Measurements from ENCODE around the gene MT1M.

The MT1M gene

GRCh38 chr16:56608876-56609462, 23.5 kb upstream of the MT1M start:
- H3K36me3 ChIP-seq (ENCODE audit: control insufficient read depth, insufficient read depth, low read length), result no peaks in the 10 kb centered on the region
- no peak overlapping the region for H3K9ac ChIP-seq (ENCODE audit: low read depth, low read length)
- H3K27me3 ChIP-seq (ENCODE audit: control insufficient read depth, insufficient read depth, low read length), result peaks cover 86% of the 10 kb centered on the region
- H3K4me1 ChIP-seq (ENCODE audit: control insufficient read depth, insufficient read depth, low read length), result peaks cover 32% of the 10 kb centered on the region
- H3K27ac ChIP-seq (ENCODE audit: low read depth, low read length), result no peak overlapping the region
- no peaks in the 10 kb centered on the region for H3K9me3 ChIP-seq (ENCODE audit: control insufficient read depth, insufficient read depth, low read length)
- H3K4me3 ChIP-seq (ENCODE audit: low read depth, low read length), result peak overlapping the region; percentile 65

- Histone ChIP-seq H3K36me3 (ENCODE audit: control insufficient read depth, insufficient read depth, low read length) (no peaks in the 10 kb centered on the region), H3K27ac (ENCODE audit: low read depth, low read length) (no peak overlapping the region), H3K9me3 (ENCODE audit: control insufficient read depth, insufficient read depth, low read length) (no peaks in the 10 kb centered on the region), H3K4me3 (ENCODE audit: low read depth, low read length) (peak overlapping the region; percentile 65; the same call in 1 of the 2 replicates), H3K4me1 (ENCODE audit: control insufficient read depth, insufficient read depth, low read length) (peaks cover 32% of the 10 kb centered on the region), H3K27me3 (ENCODE audit: control insufficient read depth, insufficient read depth, low read length) (peaks cover 92% of the 10 kb centered on the region), H3K9ac (ENCODE audit: low read depth, low read length) (no peak overlapping the region)
These were observed 23.0 kb upstream of the MT1M start for GRCh38 chr16:56609463-56609921.

DNA sequence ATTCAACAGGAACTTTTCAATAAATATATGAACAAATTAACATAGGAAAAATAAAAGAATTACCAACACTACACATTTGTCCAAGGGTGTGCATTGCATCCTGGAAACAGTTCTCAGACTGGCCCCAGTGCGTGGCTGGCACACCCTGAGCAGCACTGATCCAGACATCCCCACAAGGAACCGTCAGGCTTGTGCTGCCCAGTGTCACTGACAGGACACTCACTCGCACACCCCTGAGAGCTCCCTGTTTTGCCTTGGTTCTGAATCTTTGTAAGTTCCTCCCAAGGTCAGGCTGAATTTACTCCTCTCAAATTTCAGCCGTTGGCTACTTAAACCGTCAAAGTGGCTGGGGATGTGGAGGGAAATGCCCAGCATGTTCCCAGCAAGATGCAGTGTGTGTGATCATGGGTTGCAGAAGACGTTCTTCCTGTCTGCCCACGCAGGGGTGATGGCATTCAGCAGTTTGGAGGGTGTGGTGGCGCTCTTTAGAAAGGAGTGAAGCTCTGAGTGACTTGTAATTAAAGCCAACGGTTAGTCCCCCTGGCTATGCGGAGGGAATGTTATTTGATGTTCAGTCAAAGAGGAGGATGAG, 22.3 kb upstream of the MT1M start:
- Histone ChIP-seq H3K9ac (ENCODE audit: low read depth, low read length) (no peak overlapping the region), H3K9me3 (ENCODE audit: control insufficient read depth, insufficient read depth, low read length) (no peaks in the 10 kb centered on the region), H3K4me1 (ENCODE audit: control insufficient read depth, insufficient read depth, low read length) (peaks cover 32% of the 10 kb centered on the region), H3K4me3 (ENCODE audit: low read depth, low read length) (no peak overlapping the region), H3K27me3 (ENCODE audit: control insufficient read depth, insufficient read depth, low read length) (peaks cover 94% of the 10 kb centered on the region), H3K36me3 (ENCODE audit: control insufficient read depth, insufficient read depth, low read length) (no peaks in the 10 kb centered on the region), H3K27ac (ENCODE audit: low read depth, low read length) (peak overlapping the region; percentile 4)

DNA sequence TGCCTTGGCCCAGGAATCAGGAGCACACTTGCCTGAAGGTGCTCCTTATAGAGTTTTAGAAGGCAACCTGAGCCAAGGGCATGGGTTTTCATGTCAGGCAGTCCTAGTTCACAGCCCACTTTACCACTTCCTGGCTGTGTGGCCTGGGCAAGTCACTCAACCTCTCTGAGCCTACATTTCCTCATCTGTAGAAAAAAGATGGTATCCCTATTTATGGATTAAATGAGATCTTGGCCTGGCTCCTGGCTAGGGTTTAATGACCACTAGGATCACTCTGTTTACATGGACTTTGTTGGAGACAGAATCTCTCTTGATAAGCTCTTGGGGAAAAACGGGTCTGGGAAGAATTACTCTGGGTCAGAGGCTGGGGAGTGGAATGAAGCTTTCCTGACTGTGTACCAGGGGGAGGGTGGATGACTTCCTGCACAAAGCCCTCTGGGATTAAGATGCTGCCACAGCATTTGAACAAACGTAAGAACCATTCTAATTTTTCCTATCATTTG, 21.8 kb upstream of the MT1M start:
- no peaks in the 10 kb centered on the region for H3K9me3 ChIP-seq (ENCODE audit: control insufficient read depth, insufficient read depth, low read length)
- peaks cover 95% of the 10 kb centered on the region for H3K27me3 ChIP-seq (ENCODE audit: control insufficient read depth, insufficient read depth, low read length)
- H3K36me3 ChIP-seq (ENCODE audit: control insufficient read depth, insufficient read depth, low read length), result no peaks in the 10 kb centered on the region
- H3K9ac ChIP-seq (ENCODE audit: low read depth, low read length), result no peak overlapping the region
- H3K4me3 ChIP-seq (ENCODE audit: low read depth, low read length), result no peak overlapping the region
- H3K27ac ChIP-seq (ENCODE audit: low read depth, low read length), result no peak overlapping the region
- H3K4me1 ChIP-seq (ENCODE audit: control insufficient read depth, insufficient read depth, low read length), result peaks cover 32% of the 10 kb centered on the region

GRCh38 chr16:56611281-56611833, 21.1 kb upstream of the MT1M start:
- H3K4me3 ChIP-seq (ENCODE audit: low read depth, low read length), result no peak overlapping the region
- H3K9ac ChIP-seq (ENCODE audit: low read depth, low read length), result no peak overlapping the region
- no peaks in the 10 kb centered on the region for H3K36me3 ChIP-seq (ENCODE audit: control insufficient read depth, insufficient read depth, low read length)
- H3K4me1 ChIP-seq (ENCODE audit: control insufficient read depth, insufficient read depth, low read length), result peaks cover 32% of the 10 kb centered on the region
- no peak overlapping the region for H3K27ac ChIP-seq (ENCODE audit: low read depth, low read length)
- H3K27me3 ChIP-seq (ENCODE audit: control insufficient read depth, insufficient read depth, low read length), result peaks cover 95% of the 10 kb centered on the region
- no peaks in the 10 kb centered on the region for H3K9me3 ChIP-seq (ENCODE audit: control insufficient read depth, insufficient read depth, low read length)

DNA sequence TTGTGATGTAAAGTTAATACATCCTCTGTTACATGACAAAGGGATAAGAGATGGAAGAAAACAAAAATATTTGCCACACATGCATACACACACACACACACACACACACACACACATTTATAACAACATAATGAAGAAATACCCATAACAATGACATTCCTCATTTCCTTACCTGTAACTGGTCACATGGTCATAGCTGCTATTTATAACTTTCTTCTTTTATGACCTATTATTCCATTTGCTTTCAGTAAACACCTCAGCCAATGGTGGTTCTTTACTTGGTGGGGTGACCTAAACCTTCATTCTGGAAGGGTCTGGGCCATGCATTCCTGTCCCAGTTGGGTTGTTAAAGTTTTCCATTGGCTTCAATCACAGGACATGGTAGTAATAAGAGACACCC, 18.8 kb upstream of the MT1M start:
- Histone ChIP-seq H3K27ac (ENCODE audit: low read depth, low read length) (no peak overlapping the region), H3K4me3 (ENCODE audit: low read depth, low read length) (no peak overlapping the region), H3K36me3 (ENCODE audit: control insufficient read depth, insufficient read depth, low read length) (no peaks in the 10 kb centered on the region), H3K4me1 (ENCODE audit: control insufficient read depth, insufficient read depth, low read length) (peaks cover 31% of the 10 kb centered on the region), H3K9me3 (ENCODE audit: control insufficient read depth, insufficient read depth, low read length) (no peaks in the 10 kb centered on the region), H3K27me3 (ENCODE audit: control insufficient read depth, insufficient read depth, low read length) (peaks cover 95% of the 10 kb centered on the region), H3K9ac (ENCODE audit: low read depth, low read length) (no peak overlapping the region)

DNA sequence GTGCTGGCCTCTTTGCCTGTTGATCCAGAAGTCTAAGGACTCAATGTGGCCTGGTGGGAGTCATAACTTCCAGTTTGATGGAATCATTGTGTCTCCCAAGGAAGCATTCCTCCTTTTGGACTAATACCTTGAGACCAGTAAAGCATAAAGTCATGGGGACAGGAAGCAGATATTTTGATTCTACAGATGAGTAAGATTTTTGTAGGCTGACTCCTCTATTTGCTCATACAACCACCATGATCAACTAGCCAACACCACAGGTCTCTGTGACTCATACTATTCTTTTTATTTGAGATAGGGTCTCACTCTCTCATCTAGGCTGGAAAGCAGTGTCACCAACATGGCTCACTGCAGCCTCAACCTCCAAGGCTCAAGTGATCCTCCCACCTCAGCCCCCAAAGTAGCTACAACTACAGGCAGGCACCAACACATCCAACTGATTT, 17.9 kb upstream of the MT1M start:
- peaks cover 95% of the 10 kb centered on the region for H3K27me3 ChIP-seq (ENCODE audit: control insufficient read depth, insufficient read depth, low read length)
- H3K36me3 ChIP-seq (ENCODE audit: control insufficient read depth, insufficient read depth, low read length), result no peaks in the 10 kb centered on the region
- H3K4me1 ChIP-seq (ENCODE audit: control insufficient read depth, insufficient read depth, low read length), result peaks cover 22% of the 10 kb centered on the region
- H3K9me3 ChIP-seq (ENCODE audit: control insufficient read depth, insufficient read depth, low read length), result no peaks in the 10 kb centered on the region
- H3K4me3 ChIP-seq (ENCODE audit: low read depth, low read length), result no peak overlapping the region
- no peak overlapping the region for H3K27ac ChIP-seq (ENCODE audit: low read depth, low read length)
- H3K9ac ChIP-seq (ENCODE audit: low read depth, low read length), result no peak overlapping the region

DNA sequence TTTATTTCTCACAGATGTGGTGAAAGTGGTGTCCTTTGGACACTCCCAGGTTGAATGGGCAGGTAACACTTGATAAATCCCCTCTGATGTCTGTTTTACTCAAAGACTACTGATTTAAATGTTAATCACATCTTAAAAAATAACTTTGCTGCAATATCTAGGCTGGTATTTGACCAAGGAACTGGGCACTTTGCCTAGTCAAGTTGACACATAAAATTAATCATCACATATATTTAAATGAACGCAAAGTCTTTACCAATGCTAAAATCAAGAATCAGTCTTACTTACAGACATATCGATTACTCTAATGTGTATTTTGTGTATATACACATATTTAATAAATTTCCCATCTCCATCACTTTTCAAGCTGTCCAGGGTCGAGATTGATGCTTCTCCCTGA, 17.1 kb upstream of the MT1M start:
- H3K4me3 ChIP-seq (ENCODE audit: low read depth, low read length), result no peak overlapping the region
- H3K27me3 ChIP-seq (ENCODE audit: control insufficient read depth, insufficient read depth, low read length), result peaks cover 94% of the 10 kb centered on the region
- no peak overlapping the region for H3K27ac ChIP-seq (ENCODE audit: low read depth, low read length)
- no peak overlapping the region for H3K9ac ChIP-seq (ENCODE audit: low read depth, low read length)
- H3K9me3 ChIP-seq (ENCODE audit: control insufficient read depth, insufficient read depth, low read length), result no peaks in the 10 kb centered on the region
- H3K4me1 ChIP-seq (ENCODE audit: control insufficient read depth, insufficient read depth, low read length), result peaks cover 14% of the 10 kb centered on the region; the same call in 1 of the 2 replicates
- H3K36me3 ChIP-seq (ENCODE audit: control insufficient read depth, insufficient read depth, low read length), result no peaks in the 10 kb centered on the region

- Histone ChIP-seq H3K4me3 (ENCODE audit: low read depth, low read length) (peak overlapping the region; percentile 58), H3K27me3 (ENCODE audit: control insufficient read depth, insufficient read depth, low read length) (peaks cover 94% of the 10 kb centered on the region), H3K9me3 (ENCODE audit: control insufficient read depth, insufficient read depth, low read length) (no peaks in the 10 kb centered on the region), H3K4me1 (ENCODE audit: control insufficient read depth, insufficient read depth, low read length) (peaks cover 19% of the 10 kb centered on the region), H3K36me3 (ENCODE audit: control insufficient read depth, insufficient read depth, low read length) (no peaks in the 10 kb centered on the region), H3K9ac (ENCODE audit: low read depth, low read length) (no peak overlapping the region), H3K27ac (ENCODE audit: low read depth, low read length) (no peak overlapping the region)
These were observed 15.7 kb upstream of the MT1M start for GRCh38 chr16:56616608-56617211.

DNA sequence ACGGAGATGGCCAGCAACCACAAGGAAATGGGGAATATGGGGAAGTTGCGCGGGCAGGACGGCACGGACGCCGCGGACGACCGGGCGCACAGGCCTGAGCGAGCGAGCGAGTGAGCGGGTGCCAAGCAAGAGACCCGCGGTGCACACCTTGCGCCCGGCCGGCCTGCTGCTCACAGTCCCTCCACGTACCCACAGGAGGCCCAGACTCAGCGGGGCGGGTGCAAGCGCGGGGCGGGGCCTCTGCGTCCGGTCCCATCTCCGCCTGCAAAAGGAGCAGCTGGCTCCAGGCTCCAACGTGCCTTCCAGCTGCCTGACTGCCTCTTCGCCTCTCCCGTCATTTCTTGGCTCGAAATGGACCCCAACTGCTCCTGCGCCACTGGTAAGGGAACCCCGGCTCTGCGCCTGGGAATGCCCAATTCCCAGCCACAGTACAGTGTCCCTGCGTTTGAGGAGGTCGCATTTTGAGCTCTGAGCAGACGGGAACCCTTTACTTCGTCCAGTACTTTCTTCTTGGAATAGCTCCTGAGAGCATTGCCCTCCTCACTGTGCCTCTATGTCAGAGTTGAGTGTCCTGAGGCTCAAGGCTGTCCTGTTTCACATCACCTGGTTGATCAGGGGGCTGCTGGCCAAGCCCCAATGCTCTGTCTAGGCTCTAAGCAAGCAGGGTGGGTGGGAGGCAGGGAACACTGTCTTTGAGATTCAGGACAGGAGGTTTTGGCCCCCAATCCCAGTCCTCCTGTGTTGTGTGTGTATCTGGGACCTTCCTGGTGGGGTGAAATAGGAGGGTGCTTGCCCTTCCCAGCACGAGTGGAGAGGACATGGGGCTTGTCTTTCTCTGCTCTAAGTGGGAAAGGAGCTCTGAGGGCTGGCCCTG, 15.0 kb upstream of the MT1M start:
- no peak overlapping the region for H3K9ac ChIP-seq (ENCODE audit: low read depth, low read length)
- H3K27ac ChIP-seq (ENCODE audit: low read depth, low read length), result no peak overlapping the region
- H3K4me3 ChIP-seq (ENCODE audit: low read depth, low read length), result peak overlapping the region; percentile 58

More for the DNA sequence above, 15.0 kb upstream of the MT1M start:
- Histone ChIP-seq H3K36me3 (ENCODE audit: control insufficient read depth, insufficient read depth, low read length) (no peaks in the 10 kb centered on the region), H3K27me3 (ENCODE audit: control insufficient read depth, insufficient read depth, low read length) (peaks cover 93% of the 10 kb centered on the region), H3K9me3 (ENCODE audit: control insufficient read depth, insufficient read depth, low read length) (no peaks in the 10 kb centered on the region), H3K4me1 (ENCODE audit: control insufficient read depth, insufficient read depth, low read length) (peaks cover 27% of the 10 kb centered on the region)

Measured in HUES48 (cell line).